Measurements from ENCODE around the gene C11orf65. TPM values are rescaled to one million over a fixed set of nuclear protein-coding genes. Genes with fewer than 3 reads are reported as not detected.

Gene C11orf65
- total RNA-seq, 4 donors from 2014 or later = 0.30 to 3.8 (median 1.8) TPM

GRCh38 chr11:108498046-108498815 lies 30.9 kb upstream of the C11orf65 start, which contains the start of gene POGLUT3:
Gene POGLUT3, minus strand, starts transcription at chr11:108498384. Its CDS starts 18 bp downstream, at chr11:108498366.
- H3K27me3 ChIP-seq = no peaks in the 10 kb centered on the region
- peak; percentile 78 to 80 for DNase-seq (ENCODE audit: low spot score in 2 of 2)
- no peak for TF ChIP-seq POLR2A (IDR thresholded peaks at IDR 0.05)
- no peak for TF ChIP-seq EP300 (IDR thresholded peaks at IDR 0.05)
- H3K27ac ChIP-seq = peak within 1 kb of the TSS; percentile 95
- H3K4me1 ChIP-seq = peaks cover 52% of the 10 kb centered on the region
- no peaks in the 10 kb centered on the region for H3K36me3 ChIP-seq
- H3K9me3 ChIP-seq = no peaks in the 10 kb centered on the region
- peak within 1 kb of the TSS; percentile 66 for H3K4me3 ChIP-seq
- 2% methylated on average over 32 of the region's 84 CpGs for WGBS

- Histone ChIP-seq H3K4me1 (peaks cover 52% of the 10 kb centered on the region), H3K36me3 (no peaks in the 10 kb centered on the region)
Observed at GRCh38 chr11:108497317-108498045, 30.2 kb upstream of the C11orf65 start.

DNA sequence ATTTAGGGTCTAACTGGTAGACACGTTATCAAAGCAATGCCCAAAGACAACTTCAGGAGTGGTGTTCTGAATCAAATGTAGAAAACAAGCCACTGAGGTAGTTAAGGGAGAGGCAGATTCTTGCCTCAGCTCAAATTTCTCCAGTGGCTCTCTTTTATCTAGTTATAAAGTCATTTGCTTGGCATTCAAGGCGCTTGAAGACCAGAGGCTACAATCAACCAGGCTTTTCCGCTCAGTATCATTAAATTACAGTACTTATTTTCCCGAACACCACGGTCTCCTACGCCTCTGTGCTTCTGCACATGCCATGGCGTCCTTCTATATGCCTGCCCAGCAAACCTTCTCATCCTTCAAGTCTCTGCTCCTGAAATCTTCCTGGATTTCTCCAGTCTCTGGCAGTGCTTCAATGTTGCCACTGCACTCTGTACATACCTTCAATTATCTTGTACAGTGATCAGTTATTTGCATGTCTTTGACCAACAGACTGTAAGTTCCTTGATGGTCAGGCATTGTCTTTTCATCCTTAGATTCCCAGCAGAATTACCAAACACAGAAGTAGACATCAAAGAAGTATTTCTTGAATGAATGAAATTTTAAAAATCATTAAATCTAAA lies 29.4 kb upstream of the C11orf65 start:
- Histone ChIP-seq H3K9me3 (no peaks in the 10 kb centered on the region), H3K36me3 (no peaks in the 10 kb centered on the region), H3K4me3 (peak overlapping the region; percentile 66), H3K27ac (peak overlapping the region; percentile 95), H3K27me3 (no peaks in the 10 kb centered on the region), H3K4me1 (peaks cover 52% of the 10 kb centered on the region)
- no peak for TF ChIP-seq POLR2A (IDR thresholded peaks at IDR 0.05)
- TF ChIP-seq, protein P1, sequence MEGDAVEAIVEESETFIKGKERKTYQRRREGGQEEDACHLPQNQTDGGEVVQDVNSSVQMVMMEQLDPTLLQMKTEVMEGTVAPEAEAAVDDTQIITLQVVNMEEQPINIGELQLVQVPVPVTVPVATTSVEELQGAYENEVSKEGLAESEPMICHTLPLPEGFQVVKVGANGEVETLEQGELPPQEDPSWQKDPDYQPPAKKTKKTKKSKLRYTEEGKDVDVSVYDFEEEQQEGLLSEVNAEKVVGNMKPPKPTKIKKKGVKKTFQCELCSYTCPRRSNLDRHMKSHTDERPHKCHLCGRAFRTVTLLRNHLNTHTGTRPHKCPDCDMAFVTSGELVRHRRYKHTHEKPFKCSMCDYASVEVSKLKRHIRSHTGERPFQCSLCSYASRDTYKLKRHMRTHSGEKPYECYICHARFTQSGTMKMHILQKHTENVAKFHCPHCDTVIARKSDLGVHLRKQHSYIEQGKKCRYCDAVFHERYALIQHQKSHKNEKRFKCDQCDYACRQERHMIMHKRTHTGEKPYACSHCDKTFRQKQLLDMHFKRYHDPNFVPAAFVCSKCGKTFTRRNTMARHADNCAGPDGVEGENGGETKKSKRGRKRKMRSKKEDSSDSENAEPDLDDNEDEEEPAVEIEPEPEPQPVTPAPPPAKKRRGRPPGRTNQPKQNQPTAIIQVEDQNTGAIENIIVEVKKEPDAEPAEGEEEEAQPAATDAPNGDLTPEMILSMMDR (IDR thresholded peaks at IDR 0.05) = no peak
- no peak for TF ChIP-seq EP300 (IDR thresholded peaks at IDR 0.05)
- no peak for TF ChIP-seq POLR2AphosphoS5 (IDR thresholded peaks at IDR 0.05)
- 61% methylated on average over 7 of the region's 7 CpGs for WGBS
- DNase-seq (ENCODE audit: low spot score in 2 of 2) = no peak

More at GRCh38 chr11:108497317-108498045, 30.2 kb upstream of the C11orf65 start:
- WGBS = under 1% methylated on average over 30 of the region's 30 CpGs
- peak overlapping the region; percentile 95 for H3K27ac ChIP-seq
- TF ChIP-seq POLR2A (IDR thresholded peaks at IDR 0.05) (peak in 1 of 2 donors; percentile 53), POLR2AphosphoS5 (IDR thresholded peaks at IDR 0.05) (peak in 2 of 3 donors; percentile 84 to 89), EP300 (IDR thresholded peaks at IDR 0.05) (peak; percentile 23)
- TF ChIP-seq, protein P1 (IDR thresholded peaks at IDR 0.05) = no peak
- DNase-seq (ENCODE audit: low spot score in 2 of 2) = peak; percentile 92 to 93
- no peaks in the 10 kb centered on the region for H3K9me3 ChIP-seq
- H3K4me3 ChIP-seq = peak overlapping the region; percentile 66
- no peaks in the 10 kb centered on the region for H3K27me3 ChIP-seq

DNA sequence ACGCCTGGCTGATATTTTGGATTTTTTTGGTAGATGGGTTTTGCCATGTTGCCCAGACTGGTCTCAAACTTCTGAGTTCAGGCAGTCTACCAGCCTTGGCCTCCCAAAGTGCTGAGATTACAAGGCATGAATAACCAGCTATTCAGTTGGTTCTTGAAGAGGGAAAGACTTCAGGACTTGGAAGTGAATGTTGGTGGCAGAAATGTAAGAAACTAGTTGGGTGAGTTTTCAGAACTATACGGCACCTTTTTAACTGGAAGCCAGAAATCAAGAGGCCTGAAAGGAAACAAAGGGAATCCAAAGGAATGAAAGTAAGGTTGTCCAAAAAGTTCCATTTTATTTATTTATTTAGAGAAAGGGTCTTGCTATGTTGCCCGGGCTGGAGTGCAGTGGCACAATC lies 28.0 kb upstream of the C11orf65 start:
- Histone ChIP-seq H3K4me1 (peaks cover 39% of the 10 kb centered on the region), H3K4me3 (no peak overlapping the region), H3K27ac (peak overlapping the region; percentile 95), H3K9me3 (no peaks in the 10 kb centered on the region), H3K36me3 (no peaks in the 10 kb centered on the region), H3K27me3 (no peaks in the 10 kb centered on the region)
- TF ChIP-seq, protein P1 (IDR thresholded peaks at IDR 0.05) = no peak
- no peak for TF ChIP-seq EP300 (IDR thresholded peaks at IDR 0.05)
- TF ChIP-seq POLR2AphosphoS5 (IDR thresholded peaks at IDR 0.05) = no peak
- TF ChIP-seq POLR2A (IDR thresholded peaks at IDR 0.05) = no peak
- WGBS = 83% methylated on average over 3 of the region's 3 CpGs
- DNase-seq (ENCODE audit: low spot score in 2 of 2) = no peak

DNA sequence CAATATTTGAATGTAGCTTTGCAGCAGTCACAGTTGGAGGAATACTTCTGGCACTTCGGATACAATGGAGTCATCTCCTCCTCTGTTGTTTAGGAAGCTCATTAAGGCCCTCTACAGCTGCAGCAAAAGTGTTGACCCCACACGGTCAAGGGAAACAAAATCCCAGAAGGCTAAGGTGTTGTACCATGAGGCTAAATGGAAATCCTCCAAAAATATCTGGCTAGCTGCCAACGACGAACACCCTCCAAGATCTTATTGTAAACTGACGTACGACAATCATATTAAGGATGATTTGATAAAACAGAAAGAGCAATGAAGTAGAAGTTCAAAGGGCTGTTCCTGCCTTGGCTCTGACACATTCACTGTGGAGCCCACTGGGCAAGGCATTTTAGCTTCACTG lies 26.9 kb upstream of the C11orf65 start:
- 43% methylated on average over 6 of the region's 6 CpGs for WGBS
- DNase-seq (ENCODE audit: low spot score in 2 of 2) = no peak
- TF ChIP-seq, protein P1 (IDR thresholded peaks at IDR 0.05) = no peak
- TF ChIP-seq POLR2A (IDR thresholded peaks at IDR 0.05) (no peak), EP300 (IDR thresholded peaks at IDR 0.05) (no peak), POLR2AphosphoS5 (IDR thresholded peaks at IDR 0.05) (no peak)
- no peak overlapping the region for H3K4me3 ChIP-seq
- no peaks in the 10 kb centered on the region for H3K27me3 ChIP-seq
- H3K9me3 ChIP-seq = no peaks in the 10 kb centered on the region
- peaks cover 35% of the 10 kb centered on the region for H3K4me1 ChIP-seq
- no peak overlapping the region for H3K27ac ChIP-seq
- peaks cover 8% of the 10 kb centered on the region for H3K36me3 ChIP-seq
